Testis (tissue), 2 donors: Measurements from ENCODE around the gene KCNN3.

ENCODE experiments used
- CTCF ChIP-seq, 3 experiments: fragments of 450-650 bp in 2 of 3; fragments of 200-600 bp in 1 of 3; sonication (generic) in 1 of 3; IDR thresholded peaks; one replicate each; pipeline ENCODE4 v1.5.1; 2016 to 2019; ENCODE audit warnings: antibody characterized with exemption in 3 of 3, mild to moderate bottlenecking in 2 of 3, moderate library complexity in 1 of 3
- POLR2A ChIP-seq: fragments of 450-650 bp; IDR thresholded peaks from one replicate; pipeline ENCODE4 v1.6.1; 2017; ENCODE audit warnings: antibody characterized with exemption, mild to moderate bottlenecking, moderate library complexity

DNA sequence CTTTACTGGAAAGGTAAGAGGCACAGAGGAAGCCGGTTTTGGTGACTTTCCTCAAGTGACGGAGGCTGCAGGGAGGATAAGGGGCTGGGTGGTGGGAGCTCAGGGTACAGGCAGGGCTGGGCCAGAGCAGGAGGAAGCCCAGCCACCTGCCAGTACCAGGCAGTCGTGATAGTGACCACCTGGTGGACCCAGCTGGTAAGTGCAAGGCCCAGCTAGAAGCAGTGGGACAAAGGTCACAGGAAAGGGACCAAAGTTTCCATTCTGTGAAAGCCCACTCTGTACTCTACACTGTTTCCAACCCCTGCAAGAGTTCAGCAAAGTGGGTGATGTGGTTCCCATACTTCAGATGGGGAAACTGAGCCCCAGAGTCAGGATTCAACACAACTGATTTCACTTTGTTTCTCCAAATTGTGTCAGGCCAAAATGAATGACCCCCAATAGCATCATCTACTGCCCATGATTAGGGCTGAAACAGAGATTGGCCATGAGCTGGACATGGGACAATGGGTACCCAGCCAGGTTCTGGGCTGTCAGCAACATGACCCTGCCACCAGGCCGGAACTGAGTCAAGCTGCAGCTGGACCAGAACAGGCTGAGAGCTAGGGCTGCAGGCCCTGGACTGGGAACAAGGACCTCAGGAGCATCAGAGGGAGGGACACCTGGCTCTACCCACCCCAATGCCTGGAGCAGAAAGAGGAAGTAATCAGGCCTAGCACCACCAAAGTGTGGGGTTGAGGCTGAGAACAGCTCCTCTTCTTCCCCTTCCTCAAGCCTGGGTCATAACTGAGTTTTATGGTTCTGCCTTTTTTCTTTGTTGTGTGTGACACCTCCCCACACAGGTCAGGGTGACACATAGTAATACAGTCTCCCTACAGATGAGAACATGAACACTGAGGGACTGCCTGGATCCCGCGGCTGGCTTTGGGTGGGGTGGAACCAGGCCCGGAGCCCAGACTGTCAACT lies 50.2 kb downstream of the KCNN3 start:
- peak in 1 of 3 experiments; percentile 31 for TF ChIP-seq CTCF (IDR thresholded peaks at IDR 0.05)
- TF ChIP-seq POLR2A, result no peak
